Stimulated activated CD8-positive, alpha-beta memory T cell treated with anti-CD3 and anti-CD28 coated beads, Interleukin-4, amount 100 ng/mL, for 48 hours (primary cell): ENCODE results near the gene TLCD1.

ENCODE experiments used
- DNase-seq: peaks from one replicate; pipeline ENCODE4 v3.0.0-alpha.2; 2020

The TLCD1 gene

GRCh38 chr17:28710861-28711722 lies 14.9 kb downstream of the TLCD1 start:
- peak; percentile 96 for DNase-seq

GRCh38 chr17:28707339-28707720 lies 18.7 kb downstream of the TLCD1 start:
- DNase-seq, result no peak

GRCh38 chr17:28706471-28707338 lies 19.3 kb downstream of the TLCD1 start:
- DNase-seq, result no peak

- DNase-seq, result no peak
Observed at GRCh38 chr17:28705728-28706334, 20.2 kb downstream of the TLCD1 start.

- no peak for DNase-seq
Observed at GRCh38 chr17:28705074-28705659, 20.9 kb downstream of the TLCD1 start.

- no peak for DNase-seq
Observed at GRCh38 chr17:28704219-28704858, 21.7 kb downstream of the TLCD1 start.

- DNase-seq, result no peak
Observed at GRCh38 chr17:28703552-28704218, 22.3 kb downstream of the TLCD1 start.

GRCh38 chr17:28702752-28703150 lies 23.3 kb downstream of the TLCD1 start:
- DNase-seq, result no peak

GRCh38 chr17:28702026-28702751 lies 23.8 kb downstream of the TLCD1 start:
- DNase-seq, result no peak

GRCh38 chr17:28700830-28701492 lies 25.1 kb downstream of the TLCD1 start:
- no peak for DNase-seq

GRCh38 chr17:28700278-28700677 lies 25.8 kb downstream of the TLCD1 start:
- no peak for DNase-seq

- no peak for DNase-seq
Observed at GRCh38 chr17:28698253-28698941, 27.6 kb downstream of the TLCD1 start.

GRCh38 chr17:28693869-28694268 lies 32.2 kb downstream of the TLCD1 start:
- no peak for DNase-seq

- DNase-seq, result no peak
Observed at GRCh38 chr17:28689011-28689410, 37.0 kb downstream of the TLCD1 start.

- no peak for DNase-seq
Observed at GRCh38 chr17:28688481-28688880, 37.6 kb downstream of the TLCD1 start.

- DNase-seq, result no peak
Observed at GRCh38 chr17:28686296-28686695, 39.7 kb downstream of the TLCD1 start.

GRCh38 chr17:28685366-28685765 lies 40.7 kb downstream of the TLCD1 start:
- DNase-seq, result no peak

GRCh38 chr17:28684963-28685362 lies 41.1 kb downstream of the TLCD1 start:
- DNase-seq, result no peak

- no peak for DNase-seq
Observed at GRCh38 chr17:28682655-28683054, 43.4 kb downstream of the TLCD1 start.

GRCh38 chr17:28675980-28676379 lies 50.1 kb downstream of the TLCD1 start:
- no peak for DNase-seq
